NCI-H446 (cell line): ENCODE measurements around the gene TACO1.

ENCODE experiments used
- DNase-seq, 2 experiments: peaks; one replicate each; lab custom pipeline; 2025; lab: John Stamatoyannopoulos, UW

Gene TACO1

DNA sequence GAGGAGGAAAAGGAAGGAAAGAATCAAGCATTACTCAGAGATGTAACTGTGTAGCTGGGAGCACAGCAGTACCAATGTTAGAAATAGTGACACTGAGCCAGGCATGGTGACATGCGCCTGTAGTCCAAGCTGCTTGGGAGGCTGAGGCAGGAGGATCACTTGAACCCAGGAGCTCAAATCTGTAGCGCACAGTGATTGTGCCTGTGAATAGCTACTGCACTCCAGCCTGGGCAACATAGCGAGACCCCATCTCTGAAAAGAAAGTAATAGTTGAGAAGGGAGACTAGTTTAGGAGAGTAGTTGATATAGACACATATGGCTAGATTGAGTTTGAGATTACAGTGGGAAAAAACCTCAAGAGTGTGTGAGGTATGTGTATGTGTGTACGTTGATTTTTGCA is 39.3 kb downstream of the TACO1 start:
- no peak for DNase-seq

GRCh38 chr17:63641692-63642448 is 41.2 kb downstream of the TACO1 start:
- DNase-seq: no peak

DNA sequence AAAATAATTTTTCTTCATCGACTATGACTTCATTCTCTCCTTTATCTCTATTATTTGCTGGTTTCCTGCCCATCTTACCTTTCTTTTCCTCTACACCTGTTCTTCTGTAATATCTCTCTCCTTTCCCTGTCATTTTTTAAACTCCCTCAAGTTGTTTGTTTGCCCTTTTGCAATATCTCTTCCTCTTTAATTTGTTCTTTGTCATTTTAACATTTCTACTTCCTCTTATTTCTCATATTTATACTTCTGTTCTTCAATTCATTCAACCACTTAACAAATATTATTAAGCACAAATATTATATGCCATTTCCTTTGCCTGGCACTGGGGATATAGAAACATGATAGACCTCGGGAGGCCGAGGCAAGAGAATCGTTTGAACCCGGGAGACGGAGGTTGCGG is 44.2 kb downstream of the TACO1 start:
- DNase-seq: no peak

GRCh38 chr17:63645775-63646487 is 45.2 kb downstream of the TACO1 start:
- DNase-seq: no peak

DNA sequence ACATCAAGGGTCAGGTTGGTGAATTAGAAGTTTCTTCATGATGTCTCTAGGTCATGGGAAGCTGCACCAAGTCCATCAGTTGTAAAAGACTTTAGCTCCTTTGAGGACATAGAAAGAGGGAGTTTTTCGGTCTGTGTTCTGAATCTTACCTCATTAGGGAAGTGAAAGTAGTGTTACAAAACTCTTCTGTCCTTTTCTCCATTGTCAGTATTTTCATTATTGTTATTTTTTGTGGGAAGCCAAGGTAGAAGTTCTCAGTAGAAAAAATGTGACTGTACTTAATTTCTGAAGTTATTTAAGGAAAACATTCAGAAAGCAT is 45.8 kb downstream of the TACO1 start:
- DNase-seq: no peak

DNA sequence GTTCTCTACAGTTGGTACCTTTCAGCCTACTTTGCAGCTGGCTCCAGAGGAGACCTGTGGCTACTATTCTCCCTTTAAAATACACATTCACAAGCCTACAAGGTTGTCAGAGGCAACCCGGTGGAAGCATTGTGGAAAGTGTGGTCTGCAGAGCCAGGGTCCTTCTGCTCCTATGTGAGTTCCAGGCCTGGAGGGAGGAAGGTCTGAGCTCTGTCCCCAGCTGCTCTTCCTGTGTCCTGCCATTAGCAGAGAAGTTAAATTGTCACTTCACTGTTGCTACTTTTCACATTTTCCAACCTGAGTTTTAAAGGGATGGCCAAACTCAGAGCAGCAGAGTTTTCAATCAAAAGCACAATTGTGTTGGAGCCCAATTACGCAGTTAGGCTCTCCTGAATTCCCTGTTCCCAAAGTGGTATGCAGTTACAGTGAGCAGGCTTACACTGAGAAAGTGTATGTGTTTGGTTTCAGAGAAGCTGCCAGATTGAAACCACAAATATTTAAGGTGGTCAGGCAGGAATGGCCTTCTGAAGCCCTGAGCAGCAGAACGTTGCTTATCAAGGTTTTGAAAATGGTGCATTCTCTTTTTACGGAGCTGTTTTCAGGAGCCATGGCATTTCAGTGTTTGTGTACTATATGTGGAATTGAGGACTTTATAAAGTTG is 46.5 kb downstream of the TACO1 start:
- no peak for DNase-seq

GRCh38 chr17:63647936-63648335 is 47.2 kb downstream of the TACO1 start:
- DNase-seq: no peak

DNA sequence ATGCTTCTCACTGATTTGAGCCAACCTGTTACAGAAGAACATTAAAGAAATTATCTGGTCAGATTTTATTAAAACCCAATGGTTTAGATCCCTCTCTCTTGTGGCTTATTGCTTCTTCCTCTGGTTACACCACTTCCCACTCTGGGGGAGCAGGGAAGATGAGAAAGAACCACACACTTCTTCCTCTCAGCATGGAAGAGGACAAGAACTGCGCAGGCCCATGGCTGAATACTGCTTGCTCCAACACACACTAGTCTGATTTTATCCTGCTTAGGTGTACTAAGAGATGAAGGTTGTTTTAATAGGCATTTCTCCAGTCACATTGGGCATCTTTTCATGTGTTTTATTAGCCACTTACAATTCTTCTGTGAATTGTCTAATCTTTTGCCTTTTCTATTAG is 49.1 kb downstream of the TACO1 start:
- DNase-seq: no peak

GRCh38 chr17:63652106-63652505 is 51.4 kb downstream of the TACO1 start:
- no peak for DNase-seq

DNA sequence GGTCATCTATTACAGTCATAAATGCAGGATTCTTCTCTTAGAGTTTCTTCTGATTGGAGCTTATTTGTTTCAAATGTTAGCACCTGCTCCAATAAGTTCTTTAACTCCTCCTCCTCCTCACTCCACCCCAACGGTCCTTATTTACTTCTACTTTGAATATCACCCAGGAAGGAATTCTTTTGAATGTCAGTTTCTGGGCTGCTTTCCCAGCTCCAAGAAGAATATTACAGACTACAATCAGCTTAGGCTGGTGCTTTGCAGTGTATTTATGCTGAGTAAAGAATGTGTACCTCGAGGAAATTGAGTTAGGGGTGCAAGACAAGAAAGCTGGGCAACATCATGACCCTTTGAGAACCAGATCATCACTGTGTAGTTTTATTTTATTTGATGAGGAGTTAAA is 52.4 kb downstream of the TACO1 start:
- DNase-seq: no peak

- no peak for DNase-seq
These were observed 57.1 kb downstream of the TACO1 start for GRCh38 chr17:63657786-63658185.
